Transverse colon (tissue), 4 donors: ENCODE results near the gene THEMIS2. TPM values are rescaled to one million over a fixed set of nuclear protein-coding genes. Genes with fewer than 3 reads are reported as not detected.
"Not testable (repeated sequence)": the region's sequence is repeated elsewhere in the genome, so short reads cannot be mapped to it uniquely, and the experiment has no call there.

Experiments
- DNase-seq: peaks from one replicate; pipeline ENCODE4 v3.0.0-alpha.2; 2019
- H3K27ac ChIP-seq, 4 donors: fragments of 200-600 bp; sonication (generic); 2 replicates each; pipeline ENCODE4 v1.5.1; 2016 to 2018; ENCODE audit warnings: inconsistent platforms in 4 of 4
- H3K27me3 ChIP-seq: fragments of 200-600 bp; sonication (generic); 2 replicates; pipeline ENCODE4 v1.5.1; 2017; ENCODE audit warnings: inconsistent platforms
- H3K36me3 ChIP-seq, 4 donors: fragments of 200-600 bp; sonication (generic); 2 replicates each; pipeline ENCODE4 v1.5.1; 2017 to 2019; ENCODE audit warnings: inconsistent platforms in 4 of 4
- H3K4me1 ChIP-seq, 4 donors: fragments of 200-600 bp; sonication (generic); 2 replicates each; pipeline ENCODE4 v1.5.1; 2017 to 2020; ENCODE audit warnings: inconsistent platforms in 4 of 4
- H3K4me3 ChIP-seq, 4 donors: fragments of 200-600 bp; sonication (generic); 1 replicate in 1 of 4; 2 replicates in 3 of 4; pipeline versions ENCODE4 v1.5.1 to v1.6.1; 2017 to 2019; ENCODE audit warnings: inconsistent platforms in 4 of 4
- H3K9me3 ChIP-seq, 2 donors: fragments of 200-600 bp; sonication (generic); 2 replicates each; pipeline ENCODE4 v1.5.1; 2017 to 2019; ENCODE audit warnings: inconsistent platforms in 2 of 2
- CTCF ChIP-seq, 5 experiments: fragments of 200-600 bp in 3 of 5; fragments of 450-650 bp in 2 of 5; sonication (generic) in 3 of 5; IDR thresholded peaks; 1 replicate in 2 of 5; 2 replicates in 3 of 5; pipeline ENCODE4 v1.5.1; 2016 to 2017; ENCODE audit warnings: antibody characterized with exemption in 5 of 5, inconsistent platforms in 3 of 5, mild to moderate bottlenecking in 2 of 5, moderate library complexity in 1 of 5
- EP300 ChIP-seq: sonication (generic); formaldehyde crosslinking; IDR thresholded peaks from one replicate; pipeline ENCODE4 v1.6.1; 2017; ENCODE audit warnings: antibody characterized with exemption, low read depth
- POLR2A ChIP-seq: fragments of 450-650 bp; IDR thresholded peaks from one replicate; pipeline ENCODE4 v1.6.1; 2016; ENCODE audit warnings: antibody characterized with exemption, mild to moderate bottlenecking, moderate library complexity
- POLR2AphosphoS5 ChIP-seq, 3 donors: sonication (generic); formaldehyde crosslinking; IDR thresholded peaks; one replicate each; pipeline ENCODE4 v1.6.1; 2016; ENCODE audit warnings: antibody characterized with exemption in 3 of 3
- whole genome bisulfite sequencing, 2 donors: methylation state at CpG; one replicate each; pipeline ENCODE4 v1.1.5; 2018; ENCODE audit warnings: low coverage in 1 of 2; 5-methylcytosine and 5-hydroxymethylcytosine counted together
- in situ Hi-C, 4 donors: fragments of 200-750 bp; cut with MboI; loops; one replicate each; pipeline versions ENCODE4 v1.15.0 to v1.15.1; 2017; ENCODE audit warnings: low sequenced_read_pairs in 3 of 4, low pct_ligation_motif_present in 1 of 4, low pct_unique_long_range_greater_than_20kb in 1 of 4
- intact Hi-C: fragments of 100-400 bp; cut with DNase I; formaldehyde crosslinking; loops from one replicate; pipeline ENCODE4 v1.15.1; 2023; ENCODE audit warnings: low total_unique reads
- total RNA-seq, 4 donors: library from RNA; depleted of rRNA; stranded (reverse); fragments of >200 nt; gene quantifications; one replicate each; pipeline ENCODE4 v1.1.0, GENCODE V29; 2016

Gene THEMIS2
- total RNA-seq, 4 donors from 2014 or later = 1.00 to 27.9 (median 18.6) TPM

GRCh38 chr1:27856561-27857343 is 15.6 kb upstream of the THEMIS2 start:
- H3K4me3 ChIP-seq = no peak overlapping the region
- TF ChIP-seq POLR2AphosphoS5 (IDR thresholded peaks at IDR 0.05) (no peak), EP300 (no peak), POLR2A (no peak), CTCF (IDR thresholded peaks at IDR 0.05) (no peak)
- intact Hi-C loops = loop anchor here (10.0 kb wide), 1 partner anchor 1848 kb away; no protein-coding TSS in a partner anchor
- H3K4me1 ChIP-seq = peaks cover 0 to 7% (median 2%) of the 10 kb centered on the region in 4 donors
- 79 to 82% methylated on average over 3 to 12 of the region's 12 CpGs for WGBS, 2 donors
- H3K9me3 ChIP-seq = no peaks in the 10 kb centered on the region
- no peaks in the 10 kb centered on the region for H3K27me3 ChIP-seq
- in situ Hi-C loops = loop anchor here in 3 of 4 donors (5.0 to 25.0 kb wide), 3 partner anchors 121 to 356 kb away; no protein-coding TSS in a partner anchor
- no peak for DNase-seq
- peaks cover 0 to 2% (median under 1%) of the 10 kb centered on the region in 4 donors for H3K36me3 ChIP-seq
- no peak overlapping the region for H3K27ac ChIP-seq

- not testable (repeated sequence) for DNase-seq, H3K4me1 ChIP-seq, H3K27ac ChIP-seq, H3K4me3 ChIP-seq, H3K36me3 ChIP-seq, H3K9me3 ChIP-seq, H3K27me3 ChIP-seq
- WGBS, 2 donors = 69 to 77% methylated on average over 8 to 11 of the region's 11 CpGs
- in situ Hi-C loops = loop anchor here in 3 of 4 donors (5.0 to 25.0 kb wide), 3 partner anchors 120 to 355 kb away; no protein-coding TSS in a partner anchor
- intact Hi-C loops = loop anchor here (10.0 kb wide), 1 partner anchor 1847 kb away; no protein-coding TSS in a partner anchor
These were observed 14.8 kb upstream of the THEMIS2 start for GRCh38 chr1:27857552-27857951.

GRCh38 chr1:27858072-27858948 is 14.0 kb upstream of the THEMIS2 start:
- Histone ChIP-seq H3K36me3 (no peaks in the 10 kb centered on the region), H3K9me3 (no peaks in the 10 kb centered on the region), H3K4me3 (peak overlapping the region in 1 of 4 donors; percentile 19), H3K27me3 (no peaks in the 10 kb centered on the region), H3K4me1 (peaks cover 0 to 7% (median 2%) of the 10 kb centered on the region in 4 donors), H3K27ac (peak overlapping the region in 2 of 4 donors; percentile 17 to 37)
- intact Hi-C loops (loop anchor here (10.0 kb wide), 1 partner anchor 1846 kb away; no protein-coding TSS in a partner anchor), in situ Hi-C loops (loop anchor here in 3 of 4 donors (5.0 to 25.0 kb wide), 3 partner anchors 119 to 354 kb away; no protein-coding TSS in a partner anchor)
- DNase-seq = peak; percentile 91
- no peak for TF ChIP-seq EP300
- no peak for TF ChIP-seq POLR2A
- peak; percentile 94 to 97 (median 96) for TF ChIP-seq CTCF (IDR thresholded peaks at IDR 0.05)
- TF ChIP-seq POLR2AphosphoS5 (IDR thresholded peaks at IDR 0.05) = no peak
- WGBS, 2 donors = 26 to 78% methylated on average over 5 to 10 of the region's 10 CpGs

- intact Hi-C loops = loop anchor here (10.0 kb wide), 1 partner anchor 1846 kb away; no protein-coding TSS in a partner anchor
- H3K27ac ChIP-seq = peak overlapping the region in 1 of 4 donors; percentile 37
These were observed 13.3 kb upstream of the THEMIS2 start for GRCh38 chr1:27858949-27859576.

More at GRCh38 chr1:27858949-27859576, 13.3 kb upstream of the THEMIS2 start:
- H3K27me3 ChIP-seq = no peaks in the 10 kb centered on the region
- TF ChIP-seq CTCF (IDR thresholded peaks at IDR 0.05) (no peak), EP300 (no peak), POLR2A (no peak), POLR2AphosphoS5 (IDR thresholded peaks at IDR 0.05) (no peak)
- no peak overlapping the region for H3K4me3 ChIP-seq
- WGBS, 2 donors = 86 to 93% methylated on average over 4 to 14 of the region's 14 CpGs
- peaks cover 0 to 7% (median 2%) of the 10 kb centered on the region in 4 donors for H3K4me1 ChIP-seq
- no peak for DNase-seq
- H3K9me3 ChIP-seq = no peaks in the 10 kb centered on the region
- H3K36me3 ChIP-seq = no peaks in the 10 kb centered on the region
- in situ Hi-C loops = loop anchor here in 3 of 4 donors (5.0 to 25.0 kb wide), 3 partner anchors 118 to 353 kb away; no protein-coding TSS in a partner anchor
